Lung (tissue), 12 donors: ENCODE results near the gene IGSF3. TPM values are rescaled to one million over a fixed set of nuclear protein-coding genes. Genes with fewer than 3 reads are reported as not detected.

Experiments
- ATAC-seq: fragments of 200-7000 bp; cut with Tn5 transposase; one replicate; pipeline ENCODE4 v1.9.1; 2020; ENCODE audit warnings: moderate number of reproducible peaks; ENCODE audit not compliant: insufficient read depth, low FRiP score
- DNase-seq, 3 donors: peaks; one replicate each; pipeline ENCODE4 v3.0.0-alpha.2; 2013 to 2017
- H3K27ac ChIP-seq, 2 donors: one replicate each; pipeline ENCODE4 v1.5.1; 2013; ENCODE audit warnings: mild to moderate bottlenecking in 2 of 2, moderate library complexity in 2 of 2, control low read depth in 1 of 2, inconsistent platforms in 1 of 2, low read depth in 1 of 2, low read length in 1 of 2
- H3K27me3 ChIP-seq, 3 donors: one replicate each; pipeline ENCODE4 v1.5.1; 2013; ENCODE audit warnings: low read length in 2 of 3; ENCODE audit not compliant: control insufficient read depth in 3 of 3, insufficient read depth in 3 of 3
- H3K36me3 ChIP-seq, 4 donors: one replicate each; pipeline ENCODE4 v1.5.1; 2013; ENCODE audit warnings: low read length in 4 of 4, mild to moderate bottlenecking in 1 of 4, moderate library complexity in 1 of 4; ENCODE audit not compliant: control insufficient read depth in 4 of 4, insufficient read depth in 4 of 4
- H3K4me1 ChIP-seq, 5 donors: one replicate each; pipeline ENCODE4 v1.5.1; 2013; ENCODE audit warnings: low read length in 5 of 5, mild to moderate bottlenecking in 2 of 5, moderate library complexity in 1 of 5; ENCODE audit not compliant: control insufficient read depth in 5 of 5, insufficient read depth in 5 of 5
- H3K4me3 ChIP-seq: one replicate; pipeline ENCODE4 v1.5.1; 2013; ENCODE audit warnings: mild to moderate bottlenecking, control low read depth, moderate library complexity
- H3K9ac ChIP-seq, 2 donors: one replicate each; pipeline ENCODE4 v1.5.1; 2013; ENCODE audit warnings: low read length in 2 of 2, control low read depth in 1 of 2; ENCODE audit not compliant: insufficient read depth in 1 of 2
- H3K9me3 ChIP-seq, 4 donors: one replicate each; pipeline ENCODE4 v1.5.1; 2013; ENCODE audit warnings: low read length in 3 of 4, mild to moderate bottlenecking in 1 of 4, moderate library complexity in 1 of 4; ENCODE audit not compliant: control insufficient read depth in 4 of 4, insufficient read depth in 3 of 4
- WGBS, 2 donors: extraction: QIAGEN DNeasy Blood & Tissue Kit; methylation state at CpG; one replicate each; pipeline ENCODE4 v1.1.7; 2013; 5-methylcytosine and 5-hydroxymethylcytosine counted together
- polyA plus RNA-seq, 2 donors: library from polyadenylated mRNA; stranded (reverse); fragments of 200-250 nt; gene quantifications; one replicate each; pipeline ENCODE4 v1.2.1, GENCODE V29; 2013
- total RNA-seq, 2 donors: library from RNA; depleted of rRNA in 1 of 2; stranded (reverse); fragments of >200 nt in 1 of 2; gene quantifications; one replicate each; pipeline ENCODE4 v1.2.1, GENCODE V29; 2014 to 2021
- TF ChIP-seq, protein P1 (sequence below): IDR thresholded peaks from 2 replicates; pipeline ENCODE4 v1.5.1; 2012; ENCODE audit warnings: mild to moderate bottlenecking; ENCODE audit errors: control extremely low read depth, extremely low read depth
- donor health status: control.
- donor health status: control.
- donor health status: Bipolar disorder and iron deficiency.
- donor health status: healthy.
- donor health status: DM: yes; HTN: yes; CAD: no.

IGSF3 gene
- total and polyA plus RNA-seq, 4 donors = 6.3 to 48.5 (median 13.3) TPM

DNA sequence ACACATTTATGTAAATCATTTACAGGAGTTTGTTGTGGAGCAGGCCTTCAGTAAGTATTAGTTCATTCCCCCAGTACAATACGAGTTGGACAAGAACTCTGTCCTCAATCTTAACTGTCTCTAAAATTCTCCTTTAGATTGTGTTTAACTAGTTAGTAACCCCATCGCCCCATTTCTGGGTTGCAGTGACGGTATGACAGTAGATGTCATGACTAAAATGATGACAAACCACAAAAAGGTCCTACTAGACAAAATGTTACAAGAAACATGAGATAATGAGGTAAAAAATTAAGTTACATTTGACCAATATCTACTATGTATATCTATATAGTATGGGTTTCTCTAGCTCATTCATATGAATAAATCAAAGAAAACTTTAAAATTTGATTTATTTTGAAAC is 137.9 kb downstream of the IGSF3 start:
- Histone ChIP-seq H3K4me1 (peaks cover 0 to 1% (median 0%) of the 10 kb centered on the region in 5 donors), H3K27me3 (no peaks in the 10 kb centered on the region), H3K9ac (no peak overlapping the region), H3K27ac (no peak overlapping the region), H3K4me3 (no peak overlapping the region), H3K36me3 (peaks cover 0 to 9% (median 2%) of the 10 kb centered on the region in 4 donors), H3K9me3 (peaks cover 0 to 2% (median 0%) of the 10 kb centered on the region in 4 donors)
- no peak for ATAC-seq
- TF ChIP-seq, protein P1, sequence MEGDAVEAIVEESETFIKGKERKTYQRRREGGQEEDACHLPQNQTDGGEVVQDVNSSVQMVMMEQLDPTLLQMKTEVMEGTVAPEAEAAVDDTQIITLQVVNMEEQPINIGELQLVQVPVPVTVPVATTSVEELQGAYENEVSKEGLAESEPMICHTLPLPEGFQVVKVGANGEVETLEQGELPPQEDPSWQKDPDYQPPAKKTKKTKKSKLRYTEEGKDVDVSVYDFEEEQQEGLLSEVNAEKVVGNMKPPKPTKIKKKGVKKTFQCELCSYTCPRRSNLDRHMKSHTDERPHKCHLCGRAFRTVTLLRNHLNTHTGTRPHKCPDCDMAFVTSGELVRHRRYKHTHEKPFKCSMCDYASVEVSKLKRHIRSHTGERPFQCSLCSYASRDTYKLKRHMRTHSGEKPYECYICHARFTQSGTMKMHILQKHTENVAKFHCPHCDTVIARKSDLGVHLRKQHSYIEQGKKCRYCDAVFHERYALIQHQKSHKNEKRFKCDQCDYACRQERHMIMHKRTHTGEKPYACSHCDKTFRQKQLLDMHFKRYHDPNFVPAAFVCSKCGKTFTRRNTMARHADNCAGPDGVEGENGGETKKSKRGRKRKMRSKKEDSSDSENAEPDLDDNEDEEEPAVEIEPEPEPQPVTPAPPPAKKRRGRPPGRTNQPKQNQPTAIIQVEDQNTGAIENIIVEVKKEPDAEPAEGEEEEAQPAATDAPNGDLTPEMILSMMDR = no peak
- WGBS, 2 donors = 94 to 95% methylated on average over 3 of the region's 3 CpGs
- DNase-seq = no peak

DNA sequence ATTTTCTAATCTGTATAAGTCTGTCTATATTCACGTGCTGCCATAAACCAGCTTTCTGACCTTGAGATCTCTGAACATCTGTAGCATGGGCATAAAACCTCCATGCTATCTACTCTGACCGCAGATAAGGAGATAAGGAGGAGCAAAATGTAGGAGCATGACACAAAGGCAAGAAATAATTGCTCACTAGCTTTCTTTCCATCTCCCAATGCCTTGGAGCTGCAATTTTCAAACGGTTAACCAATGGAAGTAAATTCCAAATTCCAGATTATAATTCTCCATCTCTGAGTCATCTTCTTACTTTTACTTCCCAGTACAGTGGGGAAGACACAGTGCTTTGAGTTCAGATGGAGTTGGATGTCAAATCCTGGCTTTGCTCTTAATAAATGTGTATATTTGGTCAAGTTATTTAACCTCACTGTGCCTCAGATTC is 138.3 kb downstream of the IGSF3 start:
- H3K9ac ChIP-seq = no peak overlapping the region
- H3K9me3 ChIP-seq = peaks cover 0 to 2% (median 0%) of the 10 kb centered on the region in 4 donors
- ATAC-seq (no peak), DNase-seq (no peak)
- peaks cover 0 to 7% (median 2%) of the 10 kb centered on the region in 4 donors for H3K36me3 ChIP-seq
- no peak overlapping the region for H3K4me3 ChIP-seq
- TF ChIP-seq, protein P1 = no peak
- no peak overlapping the region for H3K27ac ChIP-seq
- WGBS, 2 donors = 92 to 98% methylated on average over 3 of the region's 3 CpGs
- H3K4me1 ChIP-seq = peaks cover 0 to 1% (median 0%) of the 10 kb centered on the region in 5 donors
- no peaks in the 10 kb centered on the region for H3K27me3 ChIP-seq

DNA sequence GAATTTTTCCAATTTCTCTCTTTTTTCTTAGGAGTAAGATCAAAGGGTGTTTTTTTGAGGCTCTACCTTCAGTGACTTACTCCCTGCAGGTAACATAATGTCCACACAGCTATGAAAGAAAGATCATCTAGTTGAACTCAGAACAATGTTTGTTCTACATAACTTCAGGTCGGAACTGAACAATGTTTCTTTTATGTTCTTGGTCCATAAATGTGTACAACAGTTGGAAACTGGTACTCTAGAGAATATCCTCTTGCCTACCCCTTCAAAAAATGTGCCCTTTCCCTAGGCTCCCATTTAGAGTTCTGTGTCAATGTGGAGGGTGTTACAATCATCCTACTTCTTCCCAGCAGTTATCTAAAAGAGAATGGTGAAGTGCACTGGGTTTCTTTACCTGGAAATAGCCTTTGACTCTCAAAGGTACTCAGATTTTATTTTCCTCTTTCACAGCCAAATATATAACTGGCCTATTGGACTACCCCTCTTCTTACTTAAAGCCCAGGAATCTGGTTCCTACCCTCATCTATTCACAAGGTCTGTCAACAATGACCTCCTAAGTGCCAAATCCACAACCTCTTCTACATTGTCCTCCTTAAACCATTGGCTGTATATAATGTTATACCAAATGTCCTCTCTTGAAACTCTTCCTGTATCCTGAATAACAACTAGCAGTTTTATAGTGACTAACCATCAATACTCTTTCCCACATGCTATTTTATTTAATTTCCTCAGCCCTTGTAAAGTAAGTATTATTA is 139.0 kb downstream of the IGSF3 start:
- Histone ChIP-seq H3K36me3 (peaks cover 0 to 4% (median under 1%) of the 10 kb centered on the region in 4 donors), H3K27ac (no peak overlapping the region), H3K4me1 (peaks cover 0 to 1% (median 0%) of the 10 kb centered on the region in 5 donors), H3K9me3 (peaks cover 0 to 2% (median 0%) of the 10 kb centered on the region in 4 donors), H3K4me3 (no peak overlapping the region), H3K9ac (no peak overlapping the region), H3K27me3 (no peaks in the 10 kb centered on the region)
- TF ChIP-seq, protein P1 = no peak
- ATAC-seq = no peak
- WGBS, 2 donors = 91 to 97% methylated on average over 1 of the region's 1 CpG
- DNase-seq = no peak
